T-helper 2 cell treated with Interferon-gamma antibody and Interleukin-4, amounts not matched to agents 5 μg/mL and 100 μg/mL, for 36 hours (primary cell): ENCODE measurements around the gene VWA5B2.

ENCODE experiments used
- DNase-seq: peaks from one replicate; pipeline ENCODE4 v3.0.0; 2021; ENCODE audit warnings: low spot score
- H3K27ac Mint-ChIP-seq: one replicate; pipeline ENCODE4 v1.8.0; 2021; ENCODE audit warnings: mild to moderate bottlenecking, mixed read lengths
- H3K27me3 Mint-ChIP-seq: one replicate; pipeline ENCODE4 v1.8.0; 2021; ENCODE audit warnings: low read depth, mixed read lengths
- H3K36me3 Mint-ChIP-seq: one replicate; pipeline ENCODE4 v1.8.0; 2021; ENCODE audit warnings: low read depth, mixed read lengths
- H3K4me1 Mint-ChIP-seq: one replicate; pipeline ENCODE4 v1.8.0; 2021; ENCODE audit warnings: low read depth, mixed read lengths
- H3K4me3 Mint-ChIP-seq: one replicate; pipeline ENCODE4 v1.8.0; 2022; ENCODE audit warnings: mild to moderate bottlenecking, moderate library complexity, mixed read lengths
- H3K9me3 Mint-ChIP-seq: one replicate; pipeline ENCODE4 v1.8.0; 2021; ENCODE audit warnings: mixed read lengths

VWA5B2 gene

GRCh38 chr3:184198509-184198908 is 30.9 kb upstream of the VWA5B2 start:
- no peaks in the 10 kb centered on the region for H3K9me3 Mint-ChIP-seq
- no peak for DNase-seq
- no peak overlapping the region for H3K27ac Mint-ChIP-seq
- H3K27me3 Mint-ChIP-seq = no peaks in the 10 kb centered on the region
- peaks cover 9% of the 10 kb centered on the region for H3K36me3 Mint-ChIP-seq
- no peaks in the 10 kb centered on the region for H3K4me1 Mint-ChIP-seq
- no peak overlapping the region for H3K4me3 Mint-ChIP-seq

GRCh38 chr3:184200825-184201224 is 28.6 kb upstream of the VWA5B2 start:
- Mint-ChIP-seq H3K27me3 (peaks cover 2% of the 10 kb centered on the region), H3K4me1 (no peaks in the 10 kb centered on the region), H3K36me3 (no peaks in the 10 kb centered on the region), H3K9me3 (no peaks in the 10 kb centered on the region), H3K4me3 (no peak overlapping the region), H3K27ac (no peak overlapping the region)
- no peak for DNase-seq

- H3K27me3 Mint-ChIP-seq = peaks cover 15% of the 10 kb centered on the region
- H3K9me3 Mint-ChIP-seq = no peaks in the 10 kb centered on the region
- no peak for DNase-seq
- no peaks in the 10 kb centered on the region for H3K36me3 Mint-ChIP-seq
- no peaks in the 10 kb centered on the region for H3K4me1 Mint-ChIP-seq
- no peak overlapping the region for H3K27ac Mint-ChIP-seq
- H3K4me3 Mint-ChIP-seq = no peak overlapping the region
Observed at GRCh38 chr3:184203526-184203925, 25.9 kb upstream of the VWA5B2 start.

- H3K9me3 Mint-ChIP-seq = no peaks in the 10 kb centered on the region
- H3K36me3 Mint-ChIP-seq = no peaks in the 10 kb centered on the region
- peaks cover 20% of the 10 kb centered on the region for H3K27me3 Mint-ChIP-seq
- no peak for DNase-seq
- H3K4me3 Mint-ChIP-seq = no peak overlapping the region
- no peak overlapping the region for H3K27ac Mint-ChIP-seq
- H3K4me1 Mint-ChIP-seq = no peaks in the 10 kb centered on the region
Observed at GRCh38 chr3:184209146-184209923, 20.1 kb upstream of the VWA5B2 start.

- Mint-ChIP-seq H3K36me3 (no peaks in the 10 kb centered on the region), H3K27me3 (peaks cover 21% of the 10 kb centered on the region), H3K27ac (no peak overlapping the region), H3K4me3 (no peak overlapping the region), H3K9me3 (no peaks in the 10 kb centered on the region), H3K4me1 (no peaks in the 10 kb centered on the region)
- no peak for DNase-seq
Observed at GRCh38 chr3:184211297-184211696, 18.1 kb upstream of the VWA5B2 start.

GRCh38 chr3:184211718-184212117 is 17.7 kb upstream of the VWA5B2 start:
- H3K27me3 Mint-ChIP-seq = peaks cover 16% of the 10 kb centered on the region
- H3K9me3 Mint-ChIP-seq = no peaks in the 10 kb centered on the region
- no peak overlapping the region for H3K4me3 Mint-ChIP-seq
- no peak for DNase-seq
- H3K4me1 Mint-ChIP-seq = no peaks in the 10 kb centered on the region
- no peak overlapping the region for H3K27ac Mint-ChIP-seq
- no peaks in the 10 kb centered on the region for H3K36me3 Mint-ChIP-seq

GRCh38 chr3:184218814-184219213 is 10.6 kb upstream of the VWA5B2 start:
- Mint-ChIP-seq H3K36me3 (no peaks in the 10 kb centered on the region), H3K27me3 (peaks cover 13% of the 10 kb centered on the region), H3K27ac (no peak overlapping the region), H3K9me3 (no peaks in the 10 kb centered on the region), H3K4me3 (no peak overlapping the region), H3K4me1 (no peaks in the 10 kb centered on the region)
- DNase-seq = no peak

- Mint-ChIP-seq H3K27me3 (peaks cover 21% of the 10 kb centered on the region), H3K36me3 (no peaks in the 10 kb centered on the region), H3K27ac (no peak overlapping the region), H3K9me3 (no peaks in the 10 kb centered on the region), H3K4me1 (no peaks in the 10 kb centered on the region), H3K4me3 (no peak overlapping the region)
- DNase-seq = no peak
Observed at GRCh38 chr3:184222521-184222920, 6.9 kb upstream of the VWA5B2 start.

- H3K36me3 Mint-ChIP-seq = no peaks in the 10 kb centered on the region
- H3K4me3 Mint-ChIP-seq = no peak overlapping the region
- no peak overlapping the region for H3K27ac Mint-ChIP-seq
- H3K4me1 Mint-ChIP-seq = peaks cover 2% of the 10 kb centered on the region
- no peaks in the 10 kb centered on the region for H3K9me3 Mint-ChIP-seq
- peaks cover 35% of the 10 kb centered on the region for H3K27me3 Mint-ChIP-seq
- DNase-seq = no peak
Observed at GRCh38 chr3:184223946-184224345, 5.4 kb upstream of the VWA5B2 start.

GRCh38 chr3:184227481-184227935 is 1.9 kb upstream of the VWA5B2 start:
- peak; percentile 27 for DNase-seq

GRCh38 chr3:184228376-184229137 is 828 bp upstream of the VWA5B2 start:
- Mint-ChIP-seq H3K4me1 (peaks cover 4% of the 10 kb centered on the region), H3K9me3 (no peaks in the 10 kb centered on the region), H3K27ac (no peak overlapping the region), H3K4me3 (peak overlapping the region; percentile 73), H3K36me3 (no peaks in the 10 kb centered on the region), H3K27me3 (peaks cover 53% of the 10 kb centered on the region)
- no peak for DNase-seq

More at GRCh38 chr3:184227481-184227935, 1.9 kb upstream of the VWA5B2 start:
- Mint-ChIP-seq H3K9me3 (no peaks in the 10 kb centered on the region), H3K27me3 (peaks cover 55% of the 10 kb centered on the region), H3K4me1 (peaks cover 4% of the 10 kb centered on the region), H3K4me3 (no peak overlapping the region), H3K27ac (no peak overlapping the region), H3K36me3 (no peaks in the 10 kb centered on the region)

- DNase-seq = no peak
- Mint-ChIP-seq H3K4me3 (no peak overlapping the region), H3K27me3 (peaks cover 49% of the 10 kb centered on the region), H3K27ac (no peak overlapping the region), H3K36me3 (no peaks in the 10 kb centered on the region), H3K4me1 (peaks cover 4% of the 10 kb centered on the region), H3K9me3 (no peaks in the 10 kb centered on the region)
Observed at GRCh38 chr3:184230081-184230602, 757 bp downstream of the VWA5B2 start.

GRCh38 chr3:184230603-184231528 is 1.5 kb downstream of the VWA5B2 start:
- peaks cover 47% of the 10 kb centered on the region for H3K27me3 Mint-ChIP-seq
- H3K36me3 Mint-ChIP-seq = no peaks in the 10 kb centered on the region
- peaks cover 4% of the 10 kb centered on the region for H3K4me1 Mint-ChIP-seq
- H3K27ac Mint-ChIP-seq = no peak overlapping the region
- no peaks in the 10 kb centered on the region for H3K9me3 Mint-ChIP-seq
- peak overlapping the region; percentile 32 for H3K4me3 Mint-ChIP-seq
- DNase-seq = no peak
